Colonic mucosa (tissue), 4 donors: Measurements from ENCODE around the gene C3orf70. TPM values are rescaled to one million over a fixed set of nuclear protein-coding genes. Genes with fewer than 3 reads are reported as not detected.

Source experiments
- DNase-seq: peaks from one replicate; pipeline ENCODE4 v3.0.0-alpha.2; 2020
- H3K27ac ChIP-seq: fragments of 200-600 bp; one replicate; pipeline ENCODE4 v1.8.0; 2021
- H3K27me3 ChIP-seq: fragments of 200-600 bp; one replicate; pipeline ENCODE4 v1.8.0; 2021
- H3K36me3 ChIP-seq: fragments of 200-600 bp; one replicate; pipeline ENCODE4 v1.8.0; 2021
- H3K4me1 ChIP-seq: fragments of 200-600 bp; one replicate; pipeline ENCODE4 v1.8.0; 2021; ENCODE audit warnings: mild to moderate bottlenecking
- H3K4me3 ChIP-seq: fragments of 200-600 bp; one replicate; pipeline ENCODE4 v1.8.0; 2021
- H3K9ac ChIP-seq, 2 donors: one replicate each; pipeline ENCODE4 v1.7.0; 2013; ENCODE audit warnings: control low read depth in 2 of 2, low read depth in 2 of 2, low read length in 2 of 2
- H3K9me3 ChIP-seq: fragments of 200-600 bp; one replicate; pipeline ENCODE4 v1.8.0; 2021
- intact Hi-C: fragments of 100-400 bp; cut with DNase I; formaldehyde crosslinking; loops from one replicate; pipeline ENCODE4 v1.14.1; 2022
- total RNA-seq, 2 donors: library from RNA; stranded (reverse); fragmentation: NEBNext Ultra II Directional in 1 of 2; extraction: Animal tissue kit (Norgen Biotek cat#: 25700) in 1 of 2; gene quantifications; one replicate each; pipeline ENCODE4 v1.2.1, GENCODE V29; 2021
- TF ChIP-seq, protein P1 (sequence below): fragments of 200-600 bp; IDR thresholded peaks from one replicate; pipeline ENCODE4 v1.8.0; 2022; ENCODE audit warnings: antibody characterized with exemption, mild to moderate bottlenecking
- donor health status: healthy.
- donor health status: DM: no; HTN: no; CAD: no.
- donor health status: DM: no; HTN: no; CAD: no.

C3orf70 gene
- total RNA-seq, 2 donors from 2014 or later, result 8.4 to 12.7 TPM

DNA sequence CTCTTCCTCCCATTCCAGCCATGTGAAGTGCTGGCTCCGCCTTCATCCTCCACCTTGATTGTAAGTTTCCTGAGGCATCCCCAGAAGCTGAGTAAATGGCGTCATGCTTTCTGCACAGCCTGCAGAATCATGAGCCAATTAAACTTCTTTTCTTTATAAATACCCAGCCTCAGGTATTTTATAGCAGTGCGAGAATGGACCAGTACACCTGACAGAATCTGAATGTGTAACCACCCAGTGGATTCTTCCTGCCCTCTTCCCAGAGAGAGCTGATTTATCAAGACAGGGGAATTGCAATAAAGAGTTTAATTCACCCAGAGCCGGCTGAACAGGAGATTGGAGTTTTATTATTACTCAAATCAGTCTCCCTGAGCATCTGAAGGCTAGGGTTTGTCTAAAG lies 86.6 kb downstream of the C3orf70 start:
- intact Hi-C loops, result no loop called here
- no peak overlapping the region for H3K27ac ChIP-seq

DNA sequence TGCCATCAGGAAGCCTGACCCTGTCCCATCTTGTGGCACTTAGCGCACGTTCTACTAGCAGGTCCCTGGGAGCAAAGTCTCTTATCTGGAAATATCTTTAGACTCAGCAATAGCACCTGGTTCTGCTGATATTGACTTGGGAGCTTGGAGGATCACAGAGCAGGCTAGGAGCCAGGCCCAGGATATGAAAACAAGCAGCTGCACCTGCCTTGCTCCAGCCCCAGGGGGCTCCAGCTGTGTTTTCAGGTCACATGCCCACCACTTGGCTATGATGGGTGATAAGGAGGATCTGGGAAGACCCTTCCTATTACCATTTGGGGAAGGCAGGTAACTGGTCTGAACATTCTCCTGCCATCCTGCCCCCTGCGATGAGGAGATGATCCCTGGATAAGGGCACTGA lies 87.8 kb downstream of the C3orf70 start:
- Histone ChIP-seq H3K4me1 (peaks cover 8% of the 10 kb centered on the region), H3K27ac (no peak overlapping the region), H3K27me3 (no peaks in the 10 kb centered on the region), H3K9me3 (no peaks in the 10 kb centered on the region), H3K36me3 (no peaks in the 10 kb centered on the region), H3K4me3 (no peak overlapping the region), H3K9ac (no peak overlapping the region)
- DNase-seq, result no peak
- TF ChIP-seq, protein P1, sequence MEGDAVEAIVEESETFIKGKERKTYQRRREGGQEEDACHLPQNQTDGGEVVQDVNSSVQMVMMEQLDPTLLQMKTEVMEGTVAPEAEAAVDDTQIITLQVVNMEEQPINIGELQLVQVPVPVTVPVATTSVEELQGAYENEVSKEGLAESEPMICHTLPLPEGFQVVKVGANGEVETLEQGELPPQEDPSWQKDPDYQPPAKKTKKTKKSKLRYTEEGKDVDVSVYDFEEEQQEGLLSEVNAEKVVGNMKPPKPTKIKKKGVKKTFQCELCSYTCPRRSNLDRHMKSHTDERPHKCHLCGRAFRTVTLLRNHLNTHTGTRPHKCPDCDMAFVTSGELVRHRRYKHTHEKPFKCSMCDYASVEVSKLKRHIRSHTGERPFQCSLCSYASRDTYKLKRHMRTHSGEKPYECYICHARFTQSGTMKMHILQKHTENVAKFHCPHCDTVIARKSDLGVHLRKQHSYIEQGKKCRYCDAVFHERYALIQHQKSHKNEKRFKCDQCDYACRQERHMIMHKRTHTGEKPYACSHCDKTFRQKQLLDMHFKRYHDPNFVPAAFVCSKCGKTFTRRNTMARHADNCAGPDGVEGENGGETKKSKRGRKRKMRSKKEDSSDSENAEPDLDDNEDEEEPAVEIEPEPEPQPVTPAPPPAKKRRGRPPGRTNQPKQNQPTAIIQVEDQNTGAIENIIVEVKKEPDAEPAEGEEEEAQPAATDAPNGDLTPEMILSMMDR, result no peak
- intact Hi-C loops, result no loop called here

More for the DNA sequence above, 86.6 kb downstream of the C3orf70 start:
- TF ChIP-seq, protein P1, result no peak
- Histone ChIP-seq H3K4me3 (no peak overlapping the region), H3K9me3 (no peaks in the 10 kb centered on the region), H3K36me3 (no peaks in the 10 kb centered on the region), H3K9ac (no peak overlapping the region), H3K4me1 (peaks cover 13% of the 10 kb centered on the region), H3K27me3 (no peaks in the 10 kb centered on the region)
- DNase-seq, result no peak

DNA sequence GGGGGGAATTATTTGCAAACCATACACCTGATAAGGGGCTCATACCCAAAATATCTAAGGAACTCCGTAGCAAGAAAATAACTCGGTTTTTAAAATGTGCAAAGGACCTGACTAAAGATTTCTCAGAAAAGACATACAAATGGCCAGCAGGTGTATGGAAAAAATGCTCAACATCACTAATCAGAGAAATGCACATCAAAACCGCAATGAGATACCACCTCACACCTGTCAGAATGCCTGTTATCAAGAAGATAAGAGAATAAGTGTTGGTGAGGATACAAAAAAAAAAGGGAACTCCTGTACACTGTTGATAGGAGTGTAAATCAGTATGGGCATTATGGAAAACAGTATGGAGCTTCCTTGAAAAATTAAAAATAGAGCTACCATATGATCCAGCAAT lies 89.4 kb downstream of the C3orf70 start:
- H3K9ac ChIP-seq, result no peak overlapping the region
- no peaks in the 10 kb centered on the region for H3K27me3 ChIP-seq
- H3K4me3 ChIP-seq, result no peak overlapping the region
- DNase-seq, result no peak
- no peaks in the 10 kb centered on the region for H3K4me1 ChIP-seq
- no peaks in the 10 kb centered on the region for H3K36me3 ChIP-seq
- intact Hi-C loops, result no loop called here
- no peaks in the 10 kb centered on the region for H3K9me3 ChIP-seq
- H3K27ac ChIP-seq, result no peak overlapping the region
- TF ChIP-seq, protein P1, result no peak

DNA sequence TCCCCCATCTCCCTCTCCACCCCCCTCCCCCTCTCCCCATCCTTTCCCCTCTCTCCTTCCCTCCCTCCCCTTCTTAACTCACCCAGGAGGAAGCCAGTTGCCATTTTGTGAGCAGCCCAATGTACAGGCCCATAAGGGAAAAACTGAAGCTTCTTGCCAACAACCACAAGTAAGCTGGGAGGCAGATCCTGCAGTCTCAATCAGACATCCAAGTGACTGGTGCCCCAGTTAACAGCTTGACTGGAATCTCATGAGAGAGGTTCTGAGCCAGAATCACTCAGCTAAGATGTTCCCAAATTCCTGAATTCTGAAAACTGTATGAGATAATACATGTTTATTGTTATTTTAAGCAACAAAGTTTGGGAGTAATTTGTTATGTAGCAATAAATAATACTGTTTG lies 90.7 kb downstream of the C3orf70 start:
- intact Hi-C loops, result no loop called here
- no peak for DNase-seq
- no peak overlapping the region for H3K4me3 ChIP-seq
- H3K4me1 ChIP-seq, result no peaks in the 10 kb centered on the region
- no peak overlapping the region for H3K27ac ChIP-seq
- no peaks in the 10 kb centered on the region for H3K36me3 ChIP-seq
- TF ChIP-seq, protein P1, result no peak
- H3K9me3 ChIP-seq, result no peaks in the 10 kb centered on the region
- no peak overlapping the region for H3K9ac ChIP-seq
- no peaks in the 10 kb centered on the region for H3K27me3 ChIP-seq

DNA sequence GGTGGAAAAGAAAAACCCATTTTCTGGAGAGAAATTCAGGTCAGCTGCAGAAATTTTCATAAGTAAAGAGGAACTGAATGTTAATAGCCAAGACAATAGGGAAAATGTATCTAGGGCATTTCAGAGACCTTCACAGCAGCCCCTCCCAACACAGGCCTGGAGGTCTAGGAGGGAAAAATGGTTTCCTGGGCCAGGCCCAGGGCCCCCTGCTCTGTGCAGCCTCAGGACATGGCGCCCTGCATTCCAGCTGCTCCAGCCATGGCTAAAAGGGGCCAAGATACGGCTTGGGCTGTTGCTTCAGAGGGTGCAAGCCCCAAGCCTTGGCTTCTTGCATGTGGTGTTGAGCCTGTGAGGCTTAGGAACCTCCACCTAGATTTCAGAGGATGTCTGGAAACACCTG lies 92.2 kb downstream of the C3orf70 start:
- no peak overlapping the region for H3K9ac ChIP-seq
- intact Hi-C loops, result no loop called here
- TF ChIP-seq, protein P1, result no peak
- no peaks in the 10 kb centered on the region for H3K27me3 ChIP-seq
- no peaks in the 10 kb centered on the region for H3K9me3 ChIP-seq
- H3K4me3 ChIP-seq, result no peak overlapping the region
- peak; percentile 11 for DNase-seq
- H3K36me3 ChIP-seq, result no peaks in the 10 kb centered on the region
- no peak overlapping the region for H3K27ac ChIP-seq
- no peaks in the 10 kb centered on the region for H3K4me1 ChIP-seq

DNA sequence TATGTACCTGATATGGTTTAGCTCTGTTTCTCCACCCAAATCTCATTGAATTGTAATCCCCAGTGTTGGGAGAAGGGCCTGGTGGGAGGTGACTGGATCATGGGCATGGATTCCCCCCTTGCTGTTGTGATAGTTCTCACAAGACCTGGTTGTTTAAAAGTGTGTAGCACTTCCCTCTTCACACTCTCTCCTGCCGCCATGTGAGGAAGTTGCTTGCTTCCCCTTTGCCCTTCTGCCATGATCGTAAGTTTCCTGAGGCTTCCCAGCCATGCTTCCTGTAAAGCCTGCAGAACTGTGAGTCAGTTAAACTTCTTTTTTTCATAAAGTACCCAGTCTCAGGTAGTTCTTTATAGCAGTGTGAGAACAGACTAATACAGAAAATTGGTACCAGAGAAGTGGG lies 93.1 kb downstream of the C3orf70 start:
- no peak overlapping the region for H3K9ac ChIP-seq
- no peaks in the 10 kb centered on the region for H3K36me3 ChIP-seq
- TF ChIP-seq, protein P1, result no peak
- peak; percentile 18 for DNase-seq
- H3K4me1 ChIP-seq, result no peaks in the 10 kb centered on the region
- no peaks in the 10 kb centered on the region for H3K27me3 ChIP-seq
- H3K9me3 ChIP-seq, result no peaks in the 10 kb centered on the region
- no peak overlapping the region for H3K4me3 ChIP-seq
- no peak overlapping the region for H3K27ac ChIP-seq
- intact Hi-C loops, result no loop called here
